Activated gamma-delta T cell (primary cell): ENCODE measurements around the gene NCAM1.
"Not testable (repeated sequence)": the region's sequence is repeated elsewhere in the genome, so short reads cannot be mapped to it uniquely, and the experiment has no call there.

Source experiments
- DNase-seq: peaks from one replicate; lab custom pipeline; 2025; lab: John Stamatoyannopoulos, UW

NCAM1 gene

GRCh38 chr11:113021111-113021510, 59.9 kb downstream of the NCAM1 start:
- no peak for DNase-seq

- no peak for DNase-seq
These were observed 61.0 kb downstream of the NCAM1 start for GRCh38 chr11:113022262-113022661.

GRCh38 chr11:113023228-113023627, 62.0 kb downstream of the NCAM1 start:
- DNase-seq, result no peak

- DNase-seq, result no peak
These were observed 62.8 kb downstream of the NCAM1 start for GRCh38 chr11:113023986-113024385.

- no peak for DNase-seq
These were observed 65.6 kb downstream of the NCAM1 start for GRCh38 chr11:113026778-113027177.

- DNase-seq, result no peak
These were observed 73.4 kb downstream of the NCAM1 start for GRCh38 chr11:113034576-113034975.

- DNase-seq, result no peak
These were observed 74.5 kb downstream of the NCAM1 start for GRCh38 chr11:113035708-113036107.

GRCh38 chr11:113043698-113044097, 82.5 kb downstream of the NCAM1 start:
- DNase-seq, result no peak

- no peak for DNase-seq
These were observed 83.9 kb downstream of the NCAM1 start for GRCh38 chr11:113045146-113045545.

- no peak for DNase-seq
These were observed 85.6 kb downstream of the NCAM1 start for GRCh38 chr11:113046866-113047265.

GRCh38 chr11:113048820-113049768, 87.9 kb downstream of the NCAM1 start:
- DNase-seq, result no peak

- DNase-seq, result not testable (repeated sequence)
These were observed 91.8 kb downstream of the NCAM1 start for GRCh38 chr11:113053042-113053441.

- DNase-seq, result no peak
These were observed 95.8 kb downstream of the NCAM1 start for GRCh38 chr11:113057038-113057437.

GRCh38 chr11:113059548-113059947, 98.3 kb downstream of the NCAM1 start:
- DNase-seq, result no peak

GRCh38 chr11:113065330-113065729, 104.1 kb downstream of the NCAM1 start:
- no peak for DNase-seq

GRCh38 chr11:113072237-113072858, 111.1 kb downstream of the NCAM1 start:
- DNase-seq, result no peak

GRCh38 chr11:113073290-113073953, 112.2 kb downstream of the NCAM1 start:
- no peak for DNase-seq

- DNase-seq, result no peak
These were observed 114.4 kb downstream of the NCAM1 start for GRCh38 chr11:113075586-113076095.

GRCh38 chr11:113077379-113077778, 116.2 kb downstream of the NCAM1 start:
- no peak for DNase-seq

- DNase-seq, result no peak
These were observed 121.2 kb downstream of the NCAM1 start for GRCh38 chr11:113082341-113082955.

GRCh38 chr11:113083571-113083970, 122.4 kb downstream of the NCAM1 start:
- no peak for DNase-seq

- no peak for DNase-seq
These were observed 123.1 kb downstream of the NCAM1 start for GRCh38 chr11:113084297-113084696.
